H1 (cell line): ENCODE data around the gene MARK4. TPM values are rescaled to one million over a fixed set of nuclear protein-coding genes. Genes with fewer than 3 reads are reported as not detected.

Experiments used
- BACH1 ChIP-seq: IDR thresholded peaks from 2 replicates; pipeline ENCODE4 v1.6.1; 2012; ENCODE audit warnings: low read length, improper control_type of control experiment
- CEBPB ChIP-seq: IDR thresholded peaks from 2 replicates; pipeline ENCODE4 v1.6.1; 2012; ENCODE audit warnings: low read depth, low read length
- CTBP2 ChIP-seq: IDR thresholded peaks from 2 replicates; pipeline ENCODE4 v1.7.0; 2011; ENCODE audit warnings: borderline replicate concordance, mild to moderate bottlenecking, moderate library complexity, mixed read lengths, low read length; ENCODE audit not compliant: insufficient read depth, insufficient read length
- EZH2 ChIP-seq: fragments of 200-600 bp; sonication (generic); IDR thresholded peaks from 2 replicates; pipeline ENCODE4 v1.7.1; 2012; ENCODE audit warnings: low read depth, mild to moderate bottlenecking, moderate library complexity, low read length, inconsistent platforms; ENCODE audit not compliant: severe bottlenecking
- ZNF274 ChIP-seq: IDR thresholded peaks from 2 replicates; pipeline ENCODE4 v1.7.0; 2012; ENCODE audit warnings: low read length, borderline replicate concordance; ENCODE audit errors: extremely low read depth
- polyA plus RNA-seq, 7 experiments: library from polyadenylated mRNA; depleted of rRNA in 3 of 7; stranded (reverse) in 5 of 7; unstranded in 2 of 7; fragments of >200 nt in 5 of 7; fragments of 200-250 nt in 2 of 7; gene quantifications; 1 replicate in 5 of 7; 2 replicates in 1 of 7; 4 replicates in 1 of 7; pipeline versions ENCODE4 v1.2.1 to v1.2.3, GENCODE V29; 2011 to 2013; ENCODE audit warnings: missing spikeins in 2 of 7, mixed read lengths in 2 of 7
- total RNA-seq: library from RNA; stranded (reverse); fragmentation: NEBNext Ultra II Directional; extraction: Animal tissue kit (Norgen Biotek cat#: 25700); gene quantifications from 2 replicates; pipeline ENCODE4 v1.2.1, GENCODE V29; 2021
- TF ChIP-seq, protein P1 (sequence below), 3 experiments: IDR thresholded peaks; 1 replicate in 2 of 3; 2 replicates in 1 of 3; pipeline versions ENCODE4 v1.5.1 to v1.6.1; 2011; ENCODE audit warnings: low read length in 3 of 3, mild to moderate bottlenecking in 3 of 3, inconsistent platforms in 2 of 3, low read depth in 1 of 3, moderate library complexity in 1 of 3; ENCODE audit not compliant: insufficient read depth in 1 of 3; ENCODE audit errors: control extremely low read depth in 1 of 3

Gene MARK4
- total and polyA plus RNA-seq, 2 of the 8 experiments (the other 6 are each of a cell fraction or from before 2014, with no cell fraction given) = 12.3 to 49.8 TPM

DNA sequence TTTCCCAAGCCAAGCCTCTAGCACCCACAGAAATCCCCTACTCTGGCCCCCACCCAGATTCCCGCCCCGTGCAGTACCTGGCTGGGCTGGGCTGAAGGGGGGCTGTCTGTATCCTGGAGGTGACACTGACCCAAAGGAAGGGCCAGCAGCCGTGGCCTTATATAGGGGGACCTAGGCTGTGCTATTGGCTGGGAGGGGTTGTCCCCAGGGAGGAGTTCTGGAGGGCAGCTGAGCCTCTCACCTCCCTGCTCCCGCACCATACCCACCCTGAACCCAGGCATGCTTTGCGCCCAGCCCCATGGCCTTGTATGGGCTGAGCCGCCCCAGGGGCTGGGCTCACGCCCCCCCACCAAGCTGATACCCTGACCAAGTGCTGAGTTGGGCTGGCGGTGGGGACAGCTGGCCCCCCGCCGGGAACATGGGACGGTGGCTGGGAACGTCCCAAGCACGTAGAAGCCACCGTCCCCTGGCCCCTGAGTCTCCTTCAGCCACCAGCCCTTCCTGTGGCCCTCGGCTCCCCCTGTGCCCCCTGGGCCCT, 71.7 kb downstream of the MARK4 start, which contains the start of gene CKM (continued):
- TF ChIP-seq, protein P1, sequence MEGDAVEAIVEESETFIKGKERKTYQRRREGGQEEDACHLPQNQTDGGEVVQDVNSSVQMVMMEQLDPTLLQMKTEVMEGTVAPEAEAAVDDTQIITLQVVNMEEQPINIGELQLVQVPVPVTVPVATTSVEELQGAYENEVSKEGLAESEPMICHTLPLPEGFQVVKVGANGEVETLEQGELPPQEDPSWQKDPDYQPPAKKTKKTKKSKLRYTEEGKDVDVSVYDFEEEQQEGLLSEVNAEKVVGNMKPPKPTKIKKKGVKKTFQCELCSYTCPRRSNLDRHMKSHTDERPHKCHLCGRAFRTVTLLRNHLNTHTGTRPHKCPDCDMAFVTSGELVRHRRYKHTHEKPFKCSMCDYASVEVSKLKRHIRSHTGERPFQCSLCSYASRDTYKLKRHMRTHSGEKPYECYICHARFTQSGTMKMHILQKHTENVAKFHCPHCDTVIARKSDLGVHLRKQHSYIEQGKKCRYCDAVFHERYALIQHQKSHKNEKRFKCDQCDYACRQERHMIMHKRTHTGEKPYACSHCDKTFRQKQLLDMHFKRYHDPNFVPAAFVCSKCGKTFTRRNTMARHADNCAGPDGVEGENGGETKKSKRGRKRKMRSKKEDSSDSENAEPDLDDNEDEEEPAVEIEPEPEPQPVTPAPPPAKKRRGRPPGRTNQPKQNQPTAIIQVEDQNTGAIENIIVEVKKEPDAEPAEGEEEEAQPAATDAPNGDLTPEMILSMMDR (IDR thresholded peaks at IDR 0.05; ENCODE audit: control extremely low read depth in 1 of 3, insufficient read depth in 1 of 3, low read depth in 1 of 3, low read length in 3 of 3) = no peak
- TF ChIP-seq BACH1 (no peak), CTBP2 (no peak), ZNF274 (no peak), EZH2 (no peak), CEBPB (no peak)
- TF ChIP-seq, all 59 proteins: peak for 0
